ENCODE data around the gene CTNS.
A peak's percentile ranks its signal among the peaks of the same experiment; 100 is the strongest.

Gene CTNS

DNA sequence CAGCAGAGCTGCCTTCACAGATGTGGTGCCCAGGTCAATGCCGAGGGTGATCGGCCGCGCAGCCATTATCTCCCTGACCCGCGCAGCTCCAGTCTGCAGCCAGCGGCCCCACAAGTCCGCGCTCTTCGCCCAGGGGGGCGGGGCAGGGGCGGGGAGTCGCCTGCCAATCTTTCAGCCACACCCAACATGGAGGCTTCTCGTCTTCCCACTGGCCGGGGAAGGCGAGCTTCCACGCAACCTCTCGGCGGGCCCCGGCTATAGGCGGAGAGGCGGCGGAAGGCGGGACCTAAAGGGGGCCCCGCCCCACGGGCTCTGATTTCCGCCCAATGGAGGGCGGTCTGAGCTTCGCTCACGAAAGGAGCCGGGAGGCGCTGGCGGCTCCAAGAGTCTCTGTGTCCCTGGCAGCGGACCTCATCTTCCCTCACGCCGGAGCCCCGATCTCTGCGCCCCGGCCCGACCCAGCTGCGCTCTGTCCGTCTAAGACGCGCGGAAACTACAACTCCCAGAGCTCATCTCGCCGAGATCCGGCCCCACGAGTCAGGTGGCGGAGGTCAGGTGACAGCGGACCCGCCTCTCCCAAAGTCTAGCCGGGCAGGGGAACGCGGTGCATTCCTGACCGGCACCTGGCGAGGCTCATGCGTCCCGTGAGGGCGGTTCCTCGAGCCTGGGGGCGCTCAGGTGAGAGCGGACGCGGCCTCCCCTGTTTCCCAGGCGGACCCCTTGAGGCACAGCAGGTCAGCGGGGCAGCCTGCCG is at the start of gene CTNS, which contains the start of gene SHPK:
TSS of gene CTNS (plus strand) at position 607 of the 754 bp plus-strand sequence. CDS start 3,447 bp downstream, outside the sequence.
TSS of gene SHPK (minus strand) at position 97 of the 754 bp plus-strand sequence. CDS start at position 66, 31 bp downstream.
- DNase-seq (ENCODE audit: low spot score): peak; percentile 99
- TF ChIP-seq, protein P1, sequence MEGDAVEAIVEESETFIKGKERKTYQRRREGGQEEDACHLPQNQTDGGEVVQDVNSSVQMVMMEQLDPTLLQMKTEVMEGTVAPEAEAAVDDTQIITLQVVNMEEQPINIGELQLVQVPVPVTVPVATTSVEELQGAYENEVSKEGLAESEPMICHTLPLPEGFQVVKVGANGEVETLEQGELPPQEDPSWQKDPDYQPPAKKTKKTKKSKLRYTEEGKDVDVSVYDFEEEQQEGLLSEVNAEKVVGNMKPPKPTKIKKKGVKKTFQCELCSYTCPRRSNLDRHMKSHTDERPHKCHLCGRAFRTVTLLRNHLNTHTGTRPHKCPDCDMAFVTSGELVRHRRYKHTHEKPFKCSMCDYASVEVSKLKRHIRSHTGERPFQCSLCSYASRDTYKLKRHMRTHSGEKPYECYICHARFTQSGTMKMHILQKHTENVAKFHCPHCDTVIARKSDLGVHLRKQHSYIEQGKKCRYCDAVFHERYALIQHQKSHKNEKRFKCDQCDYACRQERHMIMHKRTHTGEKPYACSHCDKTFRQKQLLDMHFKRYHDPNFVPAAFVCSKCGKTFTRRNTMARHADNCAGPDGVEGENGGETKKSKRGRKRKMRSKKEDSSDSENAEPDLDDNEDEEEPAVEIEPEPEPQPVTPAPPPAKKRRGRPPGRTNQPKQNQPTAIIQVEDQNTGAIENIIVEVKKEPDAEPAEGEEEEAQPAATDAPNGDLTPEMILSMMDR (IDR thresholded peaks at IDR 0.05; ENCODE audit: extremely low read depth, missing control alignments): no peak

DNA sequence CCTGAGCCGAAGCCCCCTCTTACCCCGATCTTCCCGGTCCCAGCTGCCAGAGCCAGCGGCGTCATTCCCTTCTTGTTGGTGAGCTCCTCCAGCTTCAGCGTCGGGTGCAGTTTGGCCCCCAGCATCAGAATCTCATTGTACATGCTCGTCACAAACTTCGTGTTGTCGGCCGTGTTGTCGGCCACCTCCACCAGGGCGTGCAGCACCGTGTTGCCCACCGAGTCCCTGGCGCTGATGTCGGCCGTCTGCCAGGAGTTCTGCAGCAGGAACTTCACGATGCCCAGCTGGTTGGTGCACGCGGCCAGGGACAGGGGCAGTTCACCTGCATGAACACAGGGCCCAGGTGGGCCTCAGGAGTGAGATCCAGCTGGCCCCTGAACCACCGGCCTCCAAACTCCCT is 46.8 kb upstream of the CTNS start:
- TF ChIP-seq, protein P1 (IDR thresholded peaks at IDR 0.05; ENCODE audit: extremely low read depth, missing control alignments): no peak
- DNase-seq (ENCODE audit: low spot score): no peak

DNA sequence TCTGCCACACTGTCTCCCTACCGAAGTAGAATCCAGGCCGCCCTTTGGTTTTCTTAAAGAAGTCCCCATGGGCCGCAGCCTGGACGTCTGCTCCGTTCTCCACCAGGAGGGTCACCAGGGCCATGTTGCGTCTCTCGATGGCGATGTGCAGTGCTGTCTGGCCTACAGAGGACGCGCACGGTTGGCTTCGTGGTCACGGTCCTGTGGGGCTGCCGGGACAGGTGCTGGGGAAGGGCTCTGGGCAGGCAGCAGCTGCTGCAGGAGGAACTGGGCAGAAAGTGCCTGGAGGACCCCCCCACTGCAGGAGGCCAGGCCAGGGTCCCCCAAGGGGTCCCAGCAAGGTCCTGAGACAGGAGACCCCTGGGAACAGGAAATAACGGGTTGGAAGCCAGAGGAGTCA is 46.3 kb upstream of the CTNS start:
- DNase-seq (ENCODE audit: low spot score): no peak

DNA sequence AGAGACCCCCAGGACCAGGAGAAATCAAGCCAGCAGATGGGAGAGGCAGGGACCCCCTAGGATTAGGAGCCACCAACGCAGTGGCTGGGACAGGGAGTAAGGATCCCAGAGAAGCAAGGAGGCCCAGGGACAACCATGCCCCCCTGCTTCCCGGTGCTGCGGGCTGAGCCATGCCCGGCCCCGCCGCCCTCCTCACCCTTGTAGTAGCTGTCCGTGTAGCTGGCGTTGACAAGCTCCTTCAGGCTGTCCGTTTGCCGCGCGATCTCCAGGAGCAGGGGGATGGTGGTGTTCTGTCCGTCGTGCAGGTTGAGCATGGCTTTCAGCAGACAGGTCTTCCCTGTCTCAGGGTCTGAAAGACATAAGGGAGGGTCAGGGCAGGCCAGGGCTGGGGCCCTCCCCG is 45.8 kb upstream of the CTNS start:
- TF ChIP-seq, protein P1 (IDR thresholded peaks at IDR 0.05; ENCODE audit: extremely low read depth, missing control alignments): no peak
- DNase-seq (ENCODE audit: low spot score): no peak

More for the DNA sequence above, 46.3 kb upstream of the CTNS start:
- TF ChIP-seq, protein P1 (IDR thresholded peaks at IDR 0.05; ENCODE audit: extremely low read depth, missing control alignments): no peak

DNA sequence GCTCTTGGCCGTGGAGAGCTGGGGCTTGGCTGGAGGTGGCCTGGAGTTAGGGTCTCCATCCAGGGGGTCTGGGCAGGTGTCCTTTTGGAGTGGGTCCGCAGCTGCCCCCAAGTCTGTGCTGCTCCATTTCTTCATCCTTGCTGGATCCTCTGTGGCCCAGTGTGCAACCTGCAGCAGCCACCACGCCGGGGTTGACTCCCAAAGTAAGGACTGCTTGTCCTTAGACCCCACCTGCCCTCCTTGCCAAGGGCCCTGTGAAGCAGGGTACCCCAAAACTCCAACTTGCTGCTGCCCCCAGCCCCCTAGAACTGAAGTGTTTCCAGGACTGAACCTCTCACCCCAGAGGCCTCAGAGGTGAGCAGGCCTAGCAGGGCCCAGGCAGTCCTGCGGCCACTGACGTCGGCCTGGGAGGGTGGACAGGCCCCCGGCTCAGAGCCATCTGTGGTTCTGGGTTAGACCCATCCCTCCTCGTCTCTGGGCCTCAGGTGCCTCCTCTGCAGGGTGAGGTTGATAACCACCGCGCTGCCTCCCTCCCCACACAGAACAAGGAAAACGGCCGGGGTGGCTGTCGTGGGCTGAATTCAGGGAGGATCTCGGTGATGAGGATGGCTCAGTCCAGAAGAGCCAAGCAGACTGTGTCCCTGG is 44.2 kb upstream of the CTNS start:
- DNase-seq (ENCODE audit: low spot score): no peak
- TF ChIP-seq, protein P1 (IDR thresholded peaks at IDR 0.05; ENCODE audit: extremely low read depth, missing control alignments): no peak

DNA sequence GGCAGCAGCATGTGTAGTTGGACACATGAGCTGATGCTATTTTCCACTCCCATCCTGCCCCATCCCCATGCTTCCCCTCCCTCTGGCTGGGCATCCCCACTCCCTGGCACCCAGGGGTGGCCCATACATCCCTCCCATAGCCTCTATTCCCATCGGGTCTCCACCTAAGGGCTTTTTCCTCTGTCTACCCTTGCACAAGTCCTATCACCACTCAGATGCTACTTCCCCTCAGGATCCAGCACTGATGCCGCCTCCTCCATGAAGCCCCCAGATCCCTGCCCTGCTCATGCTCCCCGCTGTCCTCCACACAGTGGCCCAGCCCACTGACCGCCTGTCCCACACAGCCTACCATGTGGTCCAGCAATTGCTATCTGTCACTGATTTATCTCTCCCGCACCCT is 43.2 kb upstream of the CTNS start:
- TF ChIP-seq, protein P1 (IDR thresholded peaks at IDR 0.05; ENCODE audit: extremely low read depth, missing control alignments): no peak
- no peak for DNase-seq (ENCODE audit: low spot score)
